GM23338 (cell line): ENCODE results near the gene PREB. TPM values are rescaled to one million over a fixed set of nuclear protein-coding genes. Genes with fewer than 3 reads are reported as not detected.

Experiments
- ATAC-seq: fragments of 200-7000 bp; cut with Tn5 transposase; 3 replicates; pipeline ENCODE4 v1.9.1; 2020
- DNase-seq: peaks from one replicate; pipeline ENCODE4 v3.0.0-alpha.2; 2015; ENCODE audit warnings: low spot score
- H2AFZ ChIP-seq: fragments of 200-600 bp; sonication (generic); 2 replicates; pipeline ENCODE4 v1.8.0; 2016; ENCODE audit warnings: antibody characterized with exemption, mild to moderate bottlenecking, moderate library complexity
- H3F3A ChIP-seq: fragments of 200-600 bp; sonication (generic); replicated peaks from 2 replicates; pipeline ENCODE4 v1.8.0; 2017; ENCODE audit warnings: antibody characterized with exemption, mixed run types, low read depth
- H3K27ac ChIP-seq: fragments of 200-600 bp; sonication (generic); 2 replicates; pipeline ENCODE4 v1.6.1; 2016; ENCODE audit warnings: low read depth
- H3K27me3 ChIP-seq: fragments of 200-600 bp; sonication (generic); 2 replicates; pipeline ENCODE4 v1.8.0; 2016; ENCODE audit warnings: mild to moderate bottlenecking, mixed run types, moderate library complexity; ENCODE audit not compliant: insufficient read depth
- H3K36me3 ChIP-seq: fragments of 200-600 bp; sonication (generic); 2 replicates; pipeline ENCODE4 v1.8.0; 2016; ENCODE audit warnings: mild to moderate bottlenecking; ENCODE audit not compliant: insufficient read depth
- H3K4me1 ChIP-seq: fragments of 200-600 bp; sonication (generic); 2 replicates; pipeline ENCODE4 v1.8.0; 2016; ENCODE audit warnings: mild to moderate bottlenecking, moderate library complexity; ENCODE audit not compliant: insufficient read depth
- H3K4me2 ChIP-seq: fragments of 200-600 bp; sonication (generic); 2 replicates; pipeline ENCODE4 v1.7.1; 2017; ENCODE audit warnings: mixed run types
- H3K4me3 ChIP-seq: fragments of 200-600 bp; sonication (generic); 2 replicates; pipeline ENCODE4 v1.6.1; 2016; ENCODE audit warnings: mixed run types
- H3K79me2 ChIP-seq: fragments of 200-600 bp; sonication (generic); replicated peaks from 2 replicates; pipeline ENCODE4 v1.8.0; 2017; ENCODE audit warnings: mild to moderate bottlenecking; ENCODE audit not compliant: insufficient read depth
- H3K9me2 ChIP-seq: fragments of 200-600 bp; sonication (generic); 2 replicates; pipeline ENCODE4 v1.8.0; 2017; ENCODE audit not compliant: insufficient read depth
- H4K20me1 ChIP-seq: fragments of 200-600 bp; sonication (generic); replicated peaks from 2 replicates; pipeline ENCODE4 v1.8.0; 2017; ENCODE audit warnings: mild to moderate bottlenecking; ENCODE audit not compliant: insufficient read depth
- H3K27ac Mint-ChIP-seq: 2 replicates; pipeline ENCODE4 v1.8.0; 2020; ENCODE audit warnings: inconsistent platforms, mild to moderate bottlenecking, moderate library complexity, mixed read lengths
- H3K27me3 Mint-ChIP-seq: 3 replicates; pipeline ENCODE4 v1.8.0; 2022; ENCODE audit warnings: low read depth, mild to moderate bottlenecking, moderate library complexity, mixed read lengths, inconsistent platforms; ENCODE audit not compliant: insufficient read depth, poor library complexity
- H3K36me3 Mint-ChIP-seq: 3 replicates; pipeline ENCODE4 v1.8.0; 2021; ENCODE audit warnings: low read depth, mild to moderate bottlenecking, inconsistent platforms, moderate library complexity, mixed read lengths
- H3K4me1 Mint-ChIP-seq: 3 replicates; pipeline ENCODE4 v1.8.0; 2020; ENCODE audit warnings: mild to moderate bottlenecking, inconsistent platforms, mixed read lengths
- H3K4me3 Mint-ChIP-seq: 3 replicates; pipeline ENCODE4 v1.8.0; 2021; ENCODE audit warnings: moderate library complexity, mild to moderate bottlenecking, inconsistent platforms, mixed read lengths
- H3K9me3 Mint-ChIP-seq: 3 replicates; pipeline ENCODE4 v1.8.0; 2020; ENCODE audit warnings: moderate library complexity, mild to moderate bottlenecking, inconsistent platforms, mixed read lengths
- EZH2 ChIP-seq: fragments of 200-600 bp; sonication (generic); IDR thresholded peaks from one replicate; pipeline ENCODE4 v1.8.0; 2017; ENCODE audit warnings: antibody characterized with exemption, mild to moderate bottlenecking, low read depth; ENCODE audit not compliant: unreplicated experiment
- NANOG ChIP-seq: IDR thresholded peaks from 2 replicates; pipeline ENCODE4 v1.6.1; 2016; ENCODE audit warnings: antibody characterized with exemption, borderline replicate concordance
- POLR2AphosphoS5 ChIP-seq: IDR thresholded peaks from 2 replicates; pipeline ENCODE4 v1.6.1; 2016; ENCODE audit warnings: antibody characterized with exemption, low read depth
- STAT1 ChIP-seq: IDR thresholded peaks from one replicate; pipeline ENCODE4 v1.6.1; 2016; ENCODE audit warnings: antibody characterized with exemption; ENCODE audit not compliant: unreplicated experiment
- ZNF114 ChIP-seq: fragments of 250-450 bp; sonication (Bioruptor Pico); IDR thresholded peaks from 2 replicates; pipeline ENCODE4 v1.5.0; 2020; ENCODE audit warnings: mild to moderate bottlenecking, moderate library complexity
- ZNF331 ChIP-seq: fragments of 250-450 bp; sonication (Bioruptor Pico); IDR thresholded peaks from 2 replicates; pipeline ENCODE4 v1.5.0; 2020; ENCODE audit warnings: low read depth, mild to moderate bottlenecking, moderate library complexity
- polyA plus RNA-seq: library from polyadenylated mRNA; unstranded; fragments of >200 nt; fragmentation: Nextera tagmentation; extraction: Ambion mirVana; gene quantifications from 2 replicates; pipeline ENCODE4 v1.2.1, GENCODE V29; 2016
- total RNA-seq: library from RNA; depleted of rRNA; stranded (reverse); fragments of >200 nt; shearing (Covaris generic); gene quantifications from 2 replicates; pipeline ENCODE4 v1.2.3, GENCODE V29; 2014
- TF ChIP-seq, protein P1 (sequence below): IDR thresholded peaks from 2 replicates; pipeline ENCODE4 v1.6.1; 2016; ENCODE audit warnings: antibody characterized with exemption
- TF ChIP-seq, protein P2 (sequence below), 2 experiments: fragments of 200-600 bp in 1 of 2; sonication (generic) in 1 of 2; conservative IDR thresholded peaks; 2 replicates each; pipeline versions ENCODE4 v1.5.1 to v1.6.1; 2016 to 2017; ENCODE audit warnings: antibody characterized with exemption in 2 of 2, low read depth in 2 of 2, mild to moderate bottlenecking in 2 of 2, moderate library complexity in 1 of 2
- TF ChIP-seq, protein P3 (sequence below): IDR thresholded peaks from one replicate; pipeline ENCODE4 v1.6.1; 2018; ENCODE audit warnings: antibody characterized with exemption; ENCODE audit not compliant: unreplicated experiment

Gene PREB
- total and polyA plus RNA-seq, 2 experiments from 2014 or later = 41.2 to 79.7 TPM

DNA sequence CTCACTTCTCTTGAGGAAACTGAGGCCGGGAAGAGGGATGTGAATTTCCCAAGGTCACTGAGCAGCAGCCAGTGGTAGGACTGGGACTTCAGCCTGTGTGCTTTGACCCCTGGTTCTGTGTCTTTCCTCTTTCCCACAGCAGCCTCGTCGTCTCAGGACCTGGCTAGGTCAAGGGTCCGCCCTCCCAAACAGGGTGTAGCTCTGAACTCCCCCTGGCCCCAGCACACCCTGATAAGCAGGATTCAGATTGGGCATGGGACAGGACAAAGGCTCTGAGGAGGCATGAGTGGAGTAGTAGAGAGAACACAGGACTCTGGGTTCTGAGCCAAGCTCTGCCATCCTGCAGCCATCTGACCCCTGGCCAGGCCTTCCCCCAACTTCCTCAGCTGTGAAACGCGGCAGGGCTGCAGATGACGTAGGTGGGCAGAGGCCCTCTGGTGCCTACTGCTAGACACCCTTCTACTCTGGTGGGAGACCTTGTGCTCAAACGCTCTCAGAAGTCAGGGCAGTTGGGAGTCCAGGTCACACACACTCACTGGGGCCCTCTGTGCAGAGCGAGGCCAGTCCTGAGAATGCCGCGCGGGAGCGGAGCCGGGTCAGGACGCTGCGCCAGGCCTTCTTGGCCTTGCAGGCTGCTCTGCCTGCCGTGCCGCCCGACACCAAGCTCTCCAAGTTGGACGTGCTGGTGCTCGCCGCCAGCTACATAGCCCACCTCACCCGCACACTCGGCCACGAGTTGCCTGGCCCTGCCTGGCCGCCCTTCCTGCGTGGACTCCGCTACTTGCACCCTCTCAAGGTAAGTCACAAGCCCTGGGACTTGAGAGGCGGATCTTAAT is 15.4 kb upstream of the PREB start:
- Histone ChIP-seq H3K4me1 (no peaks in the 10 kb centered on the region), H3K36me3 (no peaks in the 10 kb centered on the region), H3K27me3 (no peaks in the 10 kb centered on the region), H3K79me2 (no peaks in the 10 kb centered on the region), H3K9me2 (no peaks in the 10 kb centered on the region), H2AFZ (no peak overlapping the region), H3K4me3 (no peak overlapping the region), H3K4me2 (no peak overlapping the region), H3F3A (no peaks in the 10 kb centered on the region), H3K27ac (no peak overlapping the region), H4K20me1 (no peaks in the 10 kb centered on the region)
- no peaks in the 10 kb centered on the region for H3K4me1 Mint-ChIP-seq
- H3K27ac Mint-ChIP-seq = no peak overlapping the region
- DNase-seq (no peak), ATAC-seq (no peak)
- TF ChIP-seq POLR2AphosphoS5 = no peak
- no peak for TF ChIP-seq ZNF114 (CRISPR knock-in tag)
- TF ChIP-seq, protein P1, sequence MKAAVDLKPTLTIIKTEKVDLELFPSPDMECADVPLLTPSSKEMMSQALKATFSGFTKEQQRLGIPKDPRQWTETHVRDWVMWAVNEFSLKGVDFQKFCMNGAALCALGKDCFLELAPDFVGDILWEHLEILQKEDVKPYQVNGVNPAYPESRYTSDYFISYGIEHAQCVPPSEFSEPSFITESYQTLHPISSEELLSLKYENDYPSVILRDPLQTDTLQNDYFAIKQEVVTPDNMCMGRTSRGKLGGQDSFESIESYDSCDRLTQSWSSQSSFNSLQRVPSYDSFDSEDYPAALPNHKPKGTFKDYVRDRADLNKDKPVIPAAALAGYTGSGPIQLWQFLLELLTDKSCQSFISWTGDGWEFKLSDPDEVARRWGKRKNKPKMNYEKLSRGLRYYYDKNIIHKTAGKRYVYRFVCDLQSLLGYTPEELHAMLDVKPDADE = no peak
- no peak for TF ChIP-seq STAT1
- no peak for TF ChIP-seq NANOG
- TF ChIP-seq, protein P2, sequence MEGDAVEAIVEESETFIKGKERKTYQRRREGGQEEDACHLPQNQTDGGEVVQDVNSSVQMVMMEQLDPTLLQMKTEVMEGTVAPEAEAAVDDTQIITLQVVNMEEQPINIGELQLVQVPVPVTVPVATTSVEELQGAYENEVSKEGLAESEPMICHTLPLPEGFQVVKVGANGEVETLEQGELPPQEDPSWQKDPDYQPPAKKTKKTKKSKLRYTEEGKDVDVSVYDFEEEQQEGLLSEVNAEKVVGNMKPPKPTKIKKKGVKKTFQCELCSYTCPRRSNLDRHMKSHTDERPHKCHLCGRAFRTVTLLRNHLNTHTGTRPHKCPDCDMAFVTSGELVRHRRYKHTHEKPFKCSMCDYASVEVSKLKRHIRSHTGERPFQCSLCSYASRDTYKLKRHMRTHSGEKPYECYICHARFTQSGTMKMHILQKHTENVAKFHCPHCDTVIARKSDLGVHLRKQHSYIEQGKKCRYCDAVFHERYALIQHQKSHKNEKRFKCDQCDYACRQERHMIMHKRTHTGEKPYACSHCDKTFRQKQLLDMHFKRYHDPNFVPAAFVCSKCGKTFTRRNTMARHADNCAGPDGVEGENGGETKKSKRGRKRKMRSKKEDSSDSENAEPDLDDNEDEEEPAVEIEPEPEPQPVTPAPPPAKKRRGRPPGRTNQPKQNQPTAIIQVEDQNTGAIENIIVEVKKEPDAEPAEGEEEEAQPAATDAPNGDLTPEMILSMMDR (conservative IDR thresholded peaks at IDR 0.05; ENCODE audit: low read depth in 2 of 2) = no peak
- peaks cover 12% of the 10 kb centered on the region for H3K27me3 Mint-ChIP-seq
- H3K4me3 Mint-ChIP-seq = no peak overlapping the region
- H3K36me3 Mint-ChIP-seq = no peaks in the 10 kb centered on the region
- no peaks in the 10 kb centered on the region for H3K9me3 Mint-ChIP-seq

DNA sequence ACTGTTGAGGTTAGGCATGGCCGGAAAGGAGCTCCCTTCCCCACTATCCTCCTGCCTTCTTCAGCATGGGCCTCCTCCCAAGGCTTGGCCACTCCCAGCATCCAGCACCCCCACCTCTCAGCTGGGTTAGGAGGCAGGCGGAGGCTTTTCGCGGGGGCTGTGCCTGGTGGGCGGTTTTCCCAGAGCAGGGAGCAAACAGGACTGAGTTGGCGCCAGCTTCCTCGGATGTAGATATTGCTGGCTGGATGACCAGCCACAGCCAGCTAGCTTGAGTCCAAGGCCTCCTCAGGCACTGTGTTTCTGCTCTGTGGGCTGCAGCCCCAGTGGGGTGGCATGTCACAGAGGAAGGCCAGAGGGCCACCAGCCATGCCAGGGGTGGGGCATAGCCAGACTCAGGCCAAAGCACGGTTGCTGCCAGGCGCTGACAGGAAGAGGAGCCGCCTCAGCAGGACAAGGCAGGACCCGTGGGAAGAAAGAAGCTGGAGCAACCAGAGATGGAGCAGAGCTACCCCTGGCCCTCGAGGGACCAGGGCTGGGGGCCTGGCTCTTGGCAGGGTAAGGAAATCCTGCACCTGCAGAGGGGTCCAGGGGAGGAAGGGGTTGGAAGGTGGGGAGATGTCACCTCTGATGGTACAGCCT is 14.5 kb upstream of the PREB start, which contains the start of gene TCF23:
Gene TCF23 (plus strand): TSS at position 204 of the 639 bp plus-strand sequence. CDS start 130 bp downstream, at position 334.
- Histone ChIP-seq H3K4me1 (no peaks in the 10 kb centered on the region), H3K27ac (no peak within 1 kb of the TSS), H3K4me2 (no peak within 1 kb of the TSS), H3F3A (no peaks in the 10 kb centered on the region), H3K9me2 (no peaks in the 10 kb centered on the region), H3K27me3 (no peaks in the 10 kb centered on the region), H3K4me3 (no peak within 1 kb of the TSS), H3K36me3 (no peaks in the 10 kb centered on the region), H2AFZ (peak within 1 kb of the TSS; percentile 18; the same call in 1 of the 2 replicates), H4K20me1 (no peaks in the 10 kb centered on the region), H3K79me2 (no peaks in the 10 kb centered on the region)
- DNase-seq (no peak), ATAC-seq (no peak)
- no peaks in the 10 kb centered on the region for H3K36me3 Mint-ChIP-seq
- H3K27me3 Mint-ChIP-seq = peaks cover 10% of the 10 kb centered on the region
- no peaks in the 10 kb centered on the region for H3K4me1 Mint-ChIP-seq
- H3K9me3 Mint-ChIP-seq = no peaks in the 10 kb centered on the region
- H3K27ac Mint-ChIP-seq = no peak within 1 kb of the TSS
- H3K4me3 Mint-ChIP-seq = no peak within 1 kb of the TSS; the same call in 2 of the 3 replicates
- TF ChIP-seq, protein P3, sequence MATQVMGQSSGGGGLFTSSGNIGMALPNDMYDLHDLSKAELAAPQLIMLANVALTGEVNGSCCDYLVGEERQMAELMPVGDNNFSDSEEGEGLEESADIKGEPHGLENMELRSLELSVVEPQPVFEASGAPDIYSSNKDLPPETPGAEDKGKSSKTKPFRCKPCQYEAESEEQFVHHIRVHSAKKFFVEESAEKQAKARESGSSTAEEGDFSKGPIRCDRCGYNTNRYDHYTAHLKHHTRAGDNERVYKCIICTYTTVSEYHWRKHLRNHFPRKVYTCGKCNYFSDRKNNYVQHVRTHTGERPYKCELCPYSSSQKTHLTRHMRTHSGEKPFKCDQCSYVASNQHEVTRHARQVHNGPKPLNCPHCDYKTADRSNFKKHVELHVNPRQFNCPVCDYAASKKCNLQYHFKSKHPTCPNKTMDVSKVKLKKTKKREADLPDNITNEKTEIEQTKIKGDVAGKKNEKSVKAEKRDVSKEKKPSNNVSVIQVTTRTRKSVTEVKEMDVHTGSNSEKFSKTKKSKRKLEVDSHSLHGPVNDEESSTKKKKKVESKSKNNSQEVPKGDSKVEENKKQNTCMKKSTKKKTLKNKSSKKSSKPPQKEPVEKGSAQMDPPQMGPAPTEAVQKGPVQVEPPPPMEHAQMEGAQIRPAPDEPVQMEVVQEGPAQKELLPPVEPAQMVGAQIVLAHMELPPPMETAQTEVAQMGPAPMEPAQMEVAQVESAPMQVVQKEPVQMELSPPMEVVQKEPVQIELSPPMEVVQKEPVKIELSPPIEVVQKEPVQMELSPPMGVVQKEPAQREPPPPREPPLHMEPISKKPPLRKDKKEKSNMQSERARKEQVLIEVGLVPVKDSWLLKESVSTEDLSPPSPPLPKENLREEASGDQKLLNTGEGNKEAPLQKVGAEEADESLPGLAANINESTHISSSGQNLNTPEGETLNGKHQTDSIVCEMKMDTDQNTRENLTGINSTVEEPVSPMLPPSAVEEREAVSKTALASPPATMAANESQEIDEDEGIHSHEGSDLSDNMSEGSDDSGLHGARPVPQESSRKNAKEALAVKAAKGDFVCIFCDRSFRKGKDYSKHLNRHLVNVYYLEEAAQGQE = no peak
- TF ChIP-seq ZNF331 (CRISPR knock-in tag) (no peak), EZH2 (no peak)
